Upper lobe of right lung (tissue), 1 donor: ENCODE results near the gene MMP28. TPM values are rescaled to one million over a fixed set of nuclear protein-coding genes. Genes with fewer than 3 reads are reported as not detected.

Experiments used
- ATAC-seq: fragments of 200-7000 bp; cut with Tn5 transposase; one replicate; pipeline ENCODE4 v1.9.1; 2020; ENCODE audit warnings: mild to moderate bottlenecking, moderate library complexity
- DNase-seq: peaks from one replicate; pipeline ENCODE4 v3.0.0-alpha.2; 2020
- H3K27ac ChIP-seq: fragments of 200-600 bp; one replicate; pipeline ENCODE4 v1.8.0; 2022
- H3K27me3 ChIP-seq: fragments of 200-600 bp; one replicate; pipeline ENCODE4 v1.8.0; 2022; ENCODE audit warnings: mild to moderate bottlenecking
- H3K36me3 ChIP-seq: fragments of 200-600 bp; one replicate; pipeline ENCODE4 v1.8.0; 2022
- H3K4me1 ChIP-seq: fragments of 200-600 bp; one replicate; pipeline ENCODE4 v1.8.0; 2022
- H3K4me3 ChIP-seq: fragments of 200-600 bp; one replicate; pipeline ENCODE4 v1.8.0; 2022; ENCODE audit warnings: mild to moderate bottlenecking
- H3K9me3 ChIP-seq: fragments of 200-600 bp; one replicate; pipeline ENCODE4 v1.8.0; 2022
- intact Hi-C: fragments of 100-400 bp; cut with DNase I; formaldehyde crosslinking; loops from one replicate; pipeline ENCODE4 v1.11.0; 2022
- total RNA-seq: library from RNA; stranded (reverse); fragmentation: NEBNext Ultra II Directional; extraction: Animal tissue kit (Norgen Biotek cat#: 25700); gene quantifications from one replicate; pipeline ENCODE4 v1.2.1, GENCODE V29; 2021
- TF ChIP-seq, protein P1 (sequence below): fragments of 200-600 bp; IDR thresholded peaks from one replicate; pipeline ENCODE4 v1.8.0; 2022; ENCODE audit warnings: antibody characterized with exemption
- donor health status: DM: no; HTN: yes; CAD: no; lungs with severe emphysema.

Gene MMP28
- total RNA-seq, 1 donor from 2014 or later = 55.6 TPM

DNA sequence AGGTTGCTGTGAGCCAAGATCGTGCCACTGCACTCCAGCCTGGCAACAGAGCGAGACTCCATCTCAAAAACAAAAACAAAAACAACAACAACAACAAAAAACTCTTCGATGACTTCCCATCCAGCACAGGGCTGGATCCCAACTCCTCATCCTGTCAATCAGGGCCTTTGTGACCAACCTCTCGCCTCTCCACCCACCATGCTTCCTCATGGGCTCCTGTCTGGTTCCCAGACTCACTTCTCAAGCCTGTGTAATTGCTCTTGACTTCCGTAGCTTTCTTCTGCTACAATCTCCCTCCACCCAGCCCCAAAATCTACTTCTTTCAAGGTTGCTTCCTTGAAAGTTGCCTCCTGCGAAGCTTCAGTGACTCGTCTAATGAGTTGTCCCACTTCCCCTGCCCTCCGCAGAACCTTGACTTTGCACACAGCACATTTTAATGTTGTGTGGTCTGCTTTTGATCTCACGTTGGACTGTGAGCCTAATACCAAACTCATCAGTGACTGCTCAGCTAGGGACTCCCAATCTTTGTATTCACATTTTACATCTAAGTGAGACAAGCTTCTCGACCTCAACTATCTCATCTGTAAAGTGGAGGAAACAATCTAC is 64.9 kb downstream of the MMP28 start:
- intact Hi-C loops = no loop called here
- DNase-seq = no peak
- TF ChIP-seq, protein P1, sequence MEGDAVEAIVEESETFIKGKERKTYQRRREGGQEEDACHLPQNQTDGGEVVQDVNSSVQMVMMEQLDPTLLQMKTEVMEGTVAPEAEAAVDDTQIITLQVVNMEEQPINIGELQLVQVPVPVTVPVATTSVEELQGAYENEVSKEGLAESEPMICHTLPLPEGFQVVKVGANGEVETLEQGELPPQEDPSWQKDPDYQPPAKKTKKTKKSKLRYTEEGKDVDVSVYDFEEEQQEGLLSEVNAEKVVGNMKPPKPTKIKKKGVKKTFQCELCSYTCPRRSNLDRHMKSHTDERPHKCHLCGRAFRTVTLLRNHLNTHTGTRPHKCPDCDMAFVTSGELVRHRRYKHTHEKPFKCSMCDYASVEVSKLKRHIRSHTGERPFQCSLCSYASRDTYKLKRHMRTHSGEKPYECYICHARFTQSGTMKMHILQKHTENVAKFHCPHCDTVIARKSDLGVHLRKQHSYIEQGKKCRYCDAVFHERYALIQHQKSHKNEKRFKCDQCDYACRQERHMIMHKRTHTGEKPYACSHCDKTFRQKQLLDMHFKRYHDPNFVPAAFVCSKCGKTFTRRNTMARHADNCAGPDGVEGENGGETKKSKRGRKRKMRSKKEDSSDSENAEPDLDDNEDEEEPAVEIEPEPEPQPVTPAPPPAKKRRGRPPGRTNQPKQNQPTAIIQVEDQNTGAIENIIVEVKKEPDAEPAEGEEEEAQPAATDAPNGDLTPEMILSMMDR = no peak
- ATAC-seq = no peak
- Histone ChIP-seq H3K4me1 (peaks cover 13% of the 10 kb centered on the region), H3K36me3 (peaks cover 11% of the 10 kb centered on the region), H3K9me3 (no peaks in the 10 kb centered on the region), H3K27me3 (no peaks in the 10 kb centered on the region), H3K27ac (no peak overlapping the region), H3K4me3 (no peak overlapping the region)

DNA sequence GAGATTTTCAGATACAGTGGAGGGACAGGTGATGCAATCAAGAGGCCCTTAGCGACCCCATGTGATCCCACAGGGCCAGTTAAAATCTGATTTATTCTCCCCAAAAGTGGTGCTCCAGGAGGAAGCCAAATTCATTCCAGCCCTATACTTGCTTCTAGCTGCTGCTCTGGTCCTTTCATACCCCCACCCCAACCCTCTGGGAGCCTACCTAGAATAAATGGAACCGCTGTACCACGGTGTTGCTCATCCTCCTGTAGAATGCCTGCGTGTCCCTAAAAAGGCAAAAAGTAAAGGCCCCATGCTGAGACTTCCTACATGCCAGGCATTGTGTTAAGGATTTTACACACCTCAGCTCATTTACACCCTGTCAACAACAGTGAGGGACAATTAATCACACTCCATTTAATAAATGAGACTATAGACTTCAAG is 66.0 kb downstream of the MMP28 start:
- ATAC-seq (no peak), DNase-seq (no peak)
- Histone ChIP-seq H3K4me3 (no peak overlapping the region), H3K9me3 (no peaks in the 10 kb centered on the region), H3K27ac (no peak overlapping the region), H3K4me1 (peaks cover 13% of the 10 kb centered on the region), H3K27me3 (no peaks in the 10 kb centered on the region), H3K36me3 (peaks cover 22% of the 10 kb centered on the region)
- intact Hi-C loops = no loop called here
- TF ChIP-seq, protein P1 = no peak

DNA sequence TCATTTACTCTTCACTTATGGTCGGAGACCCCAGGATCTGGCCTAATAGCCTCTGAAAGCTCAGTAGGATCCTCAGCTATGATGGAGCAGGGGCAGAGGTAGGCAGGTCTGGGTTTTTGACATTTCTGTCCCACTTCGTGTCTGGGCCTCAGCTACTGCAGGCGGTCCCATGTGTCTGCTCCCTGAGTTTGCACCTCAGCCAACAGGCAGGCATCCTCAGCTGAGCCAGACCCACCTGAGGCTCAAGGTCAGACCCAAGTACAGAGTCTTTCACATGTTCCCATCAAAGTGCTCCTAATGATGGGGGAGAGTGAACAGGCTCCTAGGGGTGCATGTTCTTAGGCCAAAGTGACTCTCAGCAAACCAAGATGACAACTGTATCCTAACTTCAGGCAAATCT is 66.9 kb downstream of the MMP28 start:
- Histone ChIP-seq H3K27me3 (no peaks in the 10 kb centered on the region), H3K4me1 (peaks cover 13% of the 10 kb centered on the region), H3K27ac (no peak overlapping the region), H3K9me3 (no peaks in the 10 kb centered on the region), H3K36me3 (peaks cover 30% of the 10 kb centered on the region), H3K4me3 (no peak overlapping the region)
- no peak for DNase-seq
- TF ChIP-seq, protein P1 = no peak
- no peak for ATAC-seq
- intact Hi-C loops = no loop called here

DNA sequence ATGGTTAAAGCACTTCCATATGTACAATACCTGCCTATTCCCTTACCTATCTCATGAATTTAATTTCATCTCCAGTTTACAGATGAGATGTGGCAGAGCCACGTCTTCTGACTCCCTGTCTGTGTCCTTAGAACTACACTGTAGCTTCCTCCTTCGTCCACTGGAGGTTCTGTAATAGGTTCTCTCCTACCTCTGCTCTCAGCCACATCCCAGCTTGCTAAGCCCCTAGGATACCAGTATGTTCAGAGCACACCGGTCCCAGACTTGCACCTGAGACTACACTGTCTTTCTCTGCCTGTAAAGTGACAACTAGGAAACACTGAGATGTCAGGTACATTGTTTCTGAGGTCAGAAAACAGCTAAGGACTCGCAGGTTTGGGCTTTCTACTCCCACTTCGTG is 67.8 kb downstream of the MMP28 start:
- no peaks in the 10 kb centered on the region for H3K9me3 ChIP-seq
- no peak overlapping the region for H3K4me3 ChIP-seq
- no peak for ATAC-seq
- H3K4me1 ChIP-seq = peaks cover 13% of the 10 kb centered on the region
- H3K36me3 ChIP-seq = peaks cover 36% of the 10 kb centered on the region
- TF ChIP-seq, protein P1 = no peak
- intact Hi-C loops = no loop called here
- no peak overlapping the region for H3K27ac ChIP-seq
- no peak for DNase-seq
- H3K27me3 ChIP-seq = no peaks in the 10 kb centered on the region

DNA sequence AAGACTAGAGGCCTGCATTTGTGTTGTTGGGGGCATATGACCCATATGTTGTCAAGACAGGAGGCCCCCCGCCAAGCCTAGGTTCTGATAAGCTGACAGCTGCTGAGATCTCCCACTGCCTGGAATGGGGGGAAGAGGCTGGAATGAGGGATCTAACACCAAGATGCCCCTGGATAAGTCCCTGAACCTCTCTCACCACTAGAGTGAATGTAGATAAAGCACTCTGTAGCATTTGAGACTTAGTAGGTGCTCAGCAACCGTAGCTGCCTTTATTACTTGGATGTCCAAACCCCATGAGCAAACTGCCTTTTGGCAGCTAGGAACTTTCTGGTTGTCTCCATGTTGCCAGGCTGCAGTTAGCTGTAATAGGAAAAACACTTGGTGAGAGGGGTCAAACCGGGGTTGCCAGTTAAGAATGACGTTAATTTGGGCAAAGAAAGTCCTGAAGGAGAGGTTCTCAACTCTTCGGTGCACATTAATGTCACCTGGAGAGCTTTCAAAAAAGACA is 68.4 kb downstream of the MMP28 start:
- H3K27ac ChIP-seq = no peak overlapping the region
- no peak for DNase-seq
- TF ChIP-seq, protein P1 = no peak
- peaks cover 36% of the 10 kb centered on the region for H3K36me3 ChIP-seq
- no peak overlapping the region for H3K4me3 ChIP-seq
- no peaks in the 10 kb centered on the region for H3K27me3 ChIP-seq
- H3K4me1 ChIP-seq = peaks cover 13% of the 10 kb centered on the region
- no peak for ATAC-seq
- no peaks in the 10 kb centered on the region for H3K9me3 ChIP-seq
- intact Hi-C loops = no loop called here
